ENCODE measurements around the gene SYMPK. TPM values are rescaled to one million over a fixed set of nuclear protein-coding genes. Genes with fewer than 3 reads are reported as not detected.

Gene SYMPK
- total RNA-seq, 1 donor: 37.1 TPM

DNA sequence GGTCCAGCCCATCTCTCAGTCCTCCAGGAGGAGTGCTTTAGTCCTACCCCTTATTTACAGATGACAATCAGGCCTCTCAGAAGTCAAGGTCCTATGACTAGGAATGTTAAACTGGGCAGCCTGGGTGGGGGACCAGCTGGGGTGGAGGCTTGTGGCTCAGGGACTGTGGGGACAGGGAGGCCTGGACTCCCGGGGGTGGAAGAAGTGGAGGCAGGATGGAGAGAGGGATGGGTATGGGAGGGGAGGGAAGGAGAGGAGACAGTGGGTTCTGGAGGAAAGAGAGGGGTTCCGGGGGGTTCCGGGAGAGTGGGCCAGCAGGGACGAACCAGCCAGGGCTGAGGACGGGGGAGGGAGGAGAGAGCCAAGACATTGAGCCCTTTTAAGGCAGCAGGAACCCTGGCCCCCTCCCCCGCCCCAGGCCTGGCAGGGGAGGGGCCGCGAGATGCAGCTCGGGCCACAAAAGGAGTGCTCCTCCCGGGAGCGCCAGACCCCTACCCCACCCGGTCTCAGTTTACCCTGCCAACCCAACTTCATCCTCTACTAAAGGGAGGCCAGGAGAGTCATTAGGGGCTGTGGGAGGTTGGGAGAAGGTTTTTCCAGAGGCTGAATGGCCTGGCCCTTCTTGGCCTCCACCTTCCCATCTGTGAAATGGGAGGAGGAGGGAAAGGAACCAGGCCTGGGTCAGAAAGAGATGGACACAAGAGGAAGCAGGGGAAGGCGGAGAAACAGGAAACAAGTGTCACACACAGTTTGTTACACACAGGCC is 82.3 kb downstream of the SYMPK start:
- TF ChIP-seq CTCF (IDR thresholded peaks at IDR 0.05; ENCODE audit: insufficient read depth, low read depth, low read length): no peak
- DNase-seq (ENCODE audit: low read depth): no peak
- H3K4me3 ChIP-seq (ENCODE audit: low read depth, low read length): peak overlapping the region; percentile 71

- TF ChIP-seq CTCF (IDR thresholded peaks at IDR 0.05; ENCODE audit: insufficient read depth, low read depth, low read length): no peak
- no peak for DNase-seq (ENCODE audit: low read depth)
- peak overlapping the region; percentile 71 for H3K4me3 ChIP-seq (ENCODE audit: low read depth, low read length)
Observed at GRCh38 chr19:45780146-45780447, 82.8 kb downstream of the SYMPK start.

- peak; percentile 32 for TF ChIP-seq CTCF (IDR thresholded peaks at IDR 0.05; ENCODE audit: insufficient read depth, low read depth, low read length)
- H3K4me3 ChIP-seq (ENCODE audit: low read depth, low read length): peak overlapping the region; percentile 71
- peak; percentile 55 for DNase-seq (ENCODE audit: low read depth)
Observed at GRCh38 chr19:45779231-45780145, 83.5 kb downstream of the SYMPK start.

DNA sequence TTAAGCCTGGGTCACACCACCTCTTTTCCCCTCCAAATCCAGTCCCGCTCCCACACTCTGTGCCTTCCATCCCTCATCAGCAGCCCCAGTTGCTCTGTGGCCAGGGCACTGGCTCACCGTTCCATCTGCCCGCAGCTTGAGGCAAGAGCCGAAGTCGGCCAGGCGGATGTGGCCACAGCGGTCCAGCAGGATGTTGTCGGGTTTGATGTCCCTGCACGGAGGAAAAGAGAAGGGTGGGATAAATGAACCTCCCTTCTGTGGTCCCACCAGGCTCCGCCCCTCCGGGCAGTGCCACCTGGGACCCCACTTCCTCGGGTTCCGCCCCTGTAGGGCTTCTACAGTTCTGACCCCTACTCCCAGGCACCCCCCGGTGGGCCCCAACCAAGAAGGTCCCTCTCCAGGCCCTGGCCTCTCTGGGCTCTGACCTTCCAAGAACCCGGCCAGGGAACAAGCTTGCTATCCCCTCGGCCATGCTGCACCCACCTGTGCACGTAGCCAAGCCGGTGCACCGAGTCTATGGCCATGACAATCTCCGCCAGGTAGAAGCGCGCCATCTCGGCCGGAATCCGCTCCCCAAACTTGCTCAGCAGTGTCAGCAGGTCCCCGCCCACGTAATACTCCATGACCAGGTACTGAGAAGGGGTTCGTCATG is 84.8 kb downstream of the SYMPK start:
- no peak for DNase-seq (ENCODE audit: low read depth)
- TF ChIP-seq CTCF (IDR thresholded peaks at IDR 0.05; ENCODE audit: insufficient read depth, low read depth, low read length): no peak
- H3K4me3 ChIP-seq (ENCODE audit: low read depth, low read length): no peak overlapping the region

DNA sequence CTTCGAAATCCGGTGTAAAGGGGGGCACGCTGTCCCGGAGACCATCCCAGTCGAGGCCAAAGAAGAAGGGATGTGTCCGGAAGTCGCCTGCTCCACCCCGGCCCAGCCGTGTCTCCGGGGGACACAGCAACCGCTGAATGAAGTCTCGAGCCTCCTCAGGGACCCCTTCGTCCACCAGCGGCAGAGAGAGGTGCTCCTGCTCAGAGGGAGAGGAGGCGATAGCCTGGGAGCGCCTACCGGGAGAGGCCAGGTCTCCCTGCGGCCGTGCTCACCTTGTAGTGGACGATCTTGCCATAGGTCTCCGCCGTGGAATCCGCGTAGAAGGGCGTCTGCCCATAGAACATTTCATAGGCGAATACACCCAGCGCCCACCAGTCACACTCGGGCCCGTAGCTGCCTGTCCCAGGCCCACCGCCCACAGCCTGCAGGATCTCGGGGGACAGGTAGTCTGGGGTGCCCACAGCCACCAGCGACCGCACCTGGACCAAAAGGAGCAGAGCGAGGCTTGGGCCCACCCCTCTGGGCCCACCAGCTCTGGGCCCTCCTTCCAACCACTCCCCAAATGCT is 85.5 kb downstream of the SYMPK start:
- DNase-seq (ENCODE audit: low read depth): no peak
- no peak overlapping the region for H3K4me3 ChIP-seq (ENCODE audit: low read depth, low read length)
- TF ChIP-seq CTCF (IDR thresholded peaks at IDR 0.05; ENCODE audit: insufficient read depth, low read depth, low read length): no peak

- no peak for DNase-seq (ENCODE audit: low read depth)
- TF ChIP-seq CTCF (IDR thresholded peaks at IDR 0.05; ENCODE audit: insufficient read depth, low read depth, low read length): no peak
Observed at GRCh38 chr19:45774765-45775164, 88.2 kb downstream of the SYMPK start.

More at GRCh38 chr19:45774765-45775164, 88.2 kb downstream of the SYMPK start:
- no peak overlapping the region for H3K4me3 ChIP-seq (ENCODE audit: low read depth, low read length)
